Putamen (tissue), 1 donor: Measurements from ENCODE around the gene NRAP.

ENCODE experiments used
- DNase-seq: peaks from one replicate; pipeline ENCODE4 v3.0.0-alpha.2; 2016; ENCODE audit warnings: low spot score

Gene NRAP

GRCh38 chr10:113663908-113664307, at the start of gene NRAP:
NRAP (minus strand) TSS chr10:113664041; CDS start chr10:113663882, 159 bp downstream.
- DNase-seq: no peak

- no peak for DNase-seq
Observed at GRCh38 chr10:113713640-113713982, 49.8 kb upstream of the NRAP start.

- DNase-seq: no peak
Observed at GRCh38 chr10:113712755-113713639, 49.2 kb upstream of the NRAP start.

GRCh38 chr10:113712024-113712423, 48.2 kb upstream of the NRAP start:
- no peak for DNase-seq

GRCh38 chr10:113711142-113711541, 47.3 kb upstream of the NRAP start:
- no peak for DNase-seq

GRCh38 chr10:113709221-113709838, 45.5 kb upstream of the NRAP start:
- DNase-seq: no peak

GRCh38 chr10:113708640-113709039, 44.8 kb upstream of the NRAP start:
- DNase-seq: no peak

- DNase-seq: no peak
Observed at GRCh38 chr10:113706623-113707022, 42.8 kb upstream of the NRAP start.

GRCh38 chr10:113705344-113705652, 41.5 kb upstream of the NRAP start:
- DNase-seq: no peak

GRCh38 chr10:113704637-113705343, 40.9 kb upstream of the NRAP start:
- DNase-seq: peak; percentile 59

- no peak for DNase-seq
Observed at GRCh38 chr10:113697595-113697994, 33.8 kb upstream of the NRAP start.

GRCh38 chr10:113695691-113696090, 31.9 kb upstream of the NRAP start:
- no peak for DNase-seq

- DNase-seq: no peak
Observed at GRCh38 chr10:113693348-113693747, 29.5 kb upstream of the NRAP start.

GRCh38 chr10:113692271-113692670, 28.4 kb upstream of the NRAP start:
- DNase-seq: no peak

GRCh38 chr10:113691381-113691780, 27.5 kb upstream of the NRAP start:
- no peak for DNase-seq

GRCh38 chr10:113690749-113691148, 26.9 kb upstream of the NRAP start:
- no peak for DNase-seq

GRCh38 chr10:113689574-113689973, 25.7 kb upstream of the NRAP start:
- no peak for DNase-seq

GRCh38 chr10:113689057-113689456, 25.2 kb upstream of the NRAP start:
- DNase-seq: no peak

GRCh38 chr10:113687037-113687436, 23.2 kb upstream of the NRAP start:
- DNase-seq: no peak

GRCh38 chr10:113686028-113686427, 22.2 kb upstream of the NRAP start:
- DNase-seq: no peak

GRCh38 chr10:113683300-113683699, 19.5 kb upstream of the NRAP start:
- DNase-seq: no peak

GRCh38 chr10:113681533-113682470, 18.0 kb upstream of the NRAP start:
- DNase-seq: no peak
